ENCODE data around the gene LAMA4.

Gene LAMA4

DNA sequence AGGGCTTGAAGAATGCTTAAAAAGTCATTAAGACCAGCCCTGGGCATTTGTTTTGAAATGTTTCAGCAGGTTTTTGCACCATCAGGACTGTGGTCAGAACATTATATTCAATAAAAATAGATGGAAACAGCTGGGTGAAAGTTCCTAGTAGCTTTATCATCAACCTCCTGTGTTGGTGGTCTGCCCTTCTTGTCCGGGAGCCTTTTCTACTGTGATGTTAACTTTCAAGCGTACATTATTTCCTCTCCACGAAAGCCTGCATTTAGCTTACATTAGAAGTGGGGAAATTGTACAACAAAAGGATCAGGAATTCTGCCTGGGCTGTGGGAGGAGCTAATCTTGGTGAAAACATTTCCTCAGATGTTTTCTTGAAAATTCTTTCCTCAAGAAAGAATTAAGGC, 71.1 kb downstream of the LAMA4 start:
- DNase-seq = no peak

- no peak for DNase-seq
Observed at GRCh38 chr6:112181130-112181529, 73.2 kb downstream of the LAMA4 start.

- DNase-seq = peak; percentile 94
Observed at GRCh38 chr6:112180095-112180820, 74.1 kb downstream of the LAMA4 start.

- DNase-seq = no peak
Observed at GRCh38 chr6:112179631-112180030, 74.7 kb downstream of the LAMA4 start.

DNA sequence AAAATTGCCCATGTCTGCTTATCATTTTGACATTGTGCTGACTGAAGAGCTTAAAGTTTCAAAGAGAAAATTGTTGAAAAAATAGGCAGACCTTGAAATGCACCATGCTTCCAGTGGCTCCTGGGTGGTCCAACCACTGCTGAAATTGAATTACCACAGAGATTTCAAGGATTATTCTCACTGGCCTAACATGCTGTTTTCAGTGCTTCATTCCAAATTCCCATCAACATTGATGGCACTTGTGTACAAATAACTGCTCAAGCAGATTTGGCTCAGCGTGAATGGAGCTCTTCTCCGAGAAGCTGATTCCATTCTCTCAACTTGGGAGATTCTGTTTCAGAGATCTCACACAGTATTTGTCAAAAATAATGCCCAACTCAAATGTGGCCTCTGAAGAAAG, 75.5 kb downstream of the LAMA4 start:
- DNase-seq = no peak

DNA sequence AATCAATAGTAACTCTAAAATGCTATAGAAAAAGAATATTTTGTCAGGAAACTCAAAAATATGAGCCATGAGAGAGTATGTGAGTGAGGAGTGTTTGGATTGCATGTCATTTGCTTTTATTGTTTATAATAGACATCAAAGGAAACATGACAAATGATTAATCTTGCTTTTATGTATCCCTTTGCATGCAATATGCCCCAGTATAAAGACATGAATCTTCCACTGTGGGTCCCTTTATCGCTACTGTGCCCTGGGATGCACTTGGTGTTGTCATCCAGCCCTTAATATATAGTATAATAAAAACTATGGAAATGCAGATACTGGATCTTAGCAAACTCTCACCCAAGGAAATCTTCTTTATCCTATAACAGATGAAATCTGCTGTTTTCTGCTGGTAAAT, 77.3 kb downstream of the LAMA4 start:
- DNase-seq = no peak

GRCh38 chr6:112176175-112176574, 78.2 kb downstream of the LAMA4 start:
- DNase-seq = peak; percentile 10

- DNase-seq = no peak
Observed at GRCh38 chr6:112173221-112173804, 81.1 kb downstream of the LAMA4 start.

GRCh38 chr6:112172540-112172939, 81.8 kb downstream of the LAMA4 start:
- no peak for DNase-seq

DNA sequence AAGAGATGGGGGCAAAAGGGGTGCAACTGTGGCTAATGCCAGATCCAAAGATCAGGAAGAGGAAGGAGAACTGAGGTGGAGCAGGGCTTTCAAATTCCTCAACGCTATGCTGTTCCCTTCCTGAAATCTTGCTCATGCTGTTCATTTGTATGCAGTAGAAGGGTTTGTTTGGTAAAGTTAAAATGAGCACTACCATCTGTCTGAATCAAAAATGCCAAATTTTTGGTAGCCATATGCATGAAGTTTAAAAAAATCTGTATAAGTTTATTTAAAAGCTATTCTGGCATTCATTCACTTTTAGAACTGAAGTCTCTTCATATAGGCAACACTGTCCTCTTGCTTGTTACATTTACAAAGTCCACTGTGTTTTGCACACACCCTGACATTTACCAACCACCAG, 84.8 kb downstream of the LAMA4 start:
- no peak for DNase-seq

GRCh38 chr6:112163295-112164257, 90.8 kb downstream of the LAMA4 start:
- peak; percentile 84 for DNase-seq

DNA sequence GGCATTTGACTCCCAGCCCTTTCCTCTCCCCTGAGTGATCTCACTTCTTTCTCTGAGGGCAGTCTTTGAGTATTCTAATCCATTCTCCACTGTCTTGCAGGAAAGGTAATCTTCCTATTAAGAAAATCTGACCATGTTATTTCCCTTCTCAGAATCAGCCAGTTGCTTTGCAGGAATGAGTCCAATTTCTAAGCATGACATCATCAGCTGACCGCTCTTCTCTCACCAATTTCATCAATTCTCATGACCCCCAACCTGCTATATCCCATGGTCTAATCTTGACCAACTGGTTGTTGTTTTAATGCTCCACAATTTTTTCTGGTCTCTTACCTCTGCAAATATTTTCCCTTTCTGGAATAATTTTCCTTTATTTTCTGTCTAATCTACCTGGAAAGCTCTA, 93.6 kb downstream of the LAMA4 start:
- DNase-seq = no peak

- no peak for DNase-seq
Observed at GRCh38 chr6:112156668-112157067, 97.7 kb downstream of the LAMA4 start.

DNA sequence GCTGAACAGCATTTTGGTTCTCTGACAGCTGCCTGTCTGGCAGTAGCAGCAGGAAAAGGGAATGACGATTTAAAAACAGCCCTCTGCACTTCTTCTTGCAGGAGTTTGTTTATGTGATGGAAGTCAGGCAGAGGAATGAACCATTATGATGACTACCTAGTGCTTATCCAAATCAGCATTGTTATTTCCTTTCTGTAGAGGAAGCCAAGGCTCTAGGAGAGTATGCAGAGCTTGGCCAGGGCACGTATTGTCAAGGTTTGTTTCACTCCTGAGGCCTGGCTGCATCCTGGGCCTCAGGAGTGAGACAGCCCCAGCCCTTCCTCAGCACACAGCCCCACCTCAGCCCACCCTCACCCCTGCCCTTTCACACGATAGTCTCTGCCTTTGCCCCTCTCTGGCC, 98.5 kb downstream of the LAMA4 start:
- no peak for DNase-seq

- DNase-seq = no peak
Observed at GRCh38 chr6:112154711-112155110, 99.7 kb downstream of the LAMA4 start.

GRCh38 chr6:112153926-112154607, 100.3 kb downstream of the LAMA4 start:
- DNase-seq = no peak

- DNase-seq = no peak
Observed at GRCh38 chr6:112150363-112150762, 104.0 kb downstream of the LAMA4 start.

- DNase-seq = no peak
Observed at GRCh38 chr6:112149719-112150263, 104.6 kb downstream of the LAMA4 start.

DNA sequence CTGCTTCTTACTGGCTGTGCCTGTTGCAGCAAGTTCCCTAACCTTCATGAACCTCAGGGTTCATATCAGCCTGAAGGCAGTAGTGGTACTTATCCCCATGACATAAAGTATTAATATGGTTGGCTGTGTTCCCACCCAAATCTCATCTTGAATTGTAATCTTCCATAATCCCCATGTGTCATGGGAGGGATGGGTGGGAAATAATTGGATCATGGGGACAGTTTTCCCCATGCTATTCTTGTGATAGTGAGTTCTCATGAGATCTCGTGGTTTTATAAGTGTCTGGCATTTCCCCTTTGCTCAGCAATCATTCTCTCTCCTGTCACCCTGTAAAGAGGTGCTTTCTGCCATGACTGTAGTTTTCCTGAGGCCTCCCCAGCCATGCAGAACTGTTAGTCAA, 105.1 kb downstream of the LAMA4 start:
- DNase-seq = no peak

GRCh38 chr6:112148103-112148502, 106.3 kb downstream of the LAMA4 start:
- no peak for DNase-seq

- no peak for DNase-seq
Observed at GRCh38 chr6:112145080-112145573, 109.2 kb downstream of the LAMA4 start.

DNA sequence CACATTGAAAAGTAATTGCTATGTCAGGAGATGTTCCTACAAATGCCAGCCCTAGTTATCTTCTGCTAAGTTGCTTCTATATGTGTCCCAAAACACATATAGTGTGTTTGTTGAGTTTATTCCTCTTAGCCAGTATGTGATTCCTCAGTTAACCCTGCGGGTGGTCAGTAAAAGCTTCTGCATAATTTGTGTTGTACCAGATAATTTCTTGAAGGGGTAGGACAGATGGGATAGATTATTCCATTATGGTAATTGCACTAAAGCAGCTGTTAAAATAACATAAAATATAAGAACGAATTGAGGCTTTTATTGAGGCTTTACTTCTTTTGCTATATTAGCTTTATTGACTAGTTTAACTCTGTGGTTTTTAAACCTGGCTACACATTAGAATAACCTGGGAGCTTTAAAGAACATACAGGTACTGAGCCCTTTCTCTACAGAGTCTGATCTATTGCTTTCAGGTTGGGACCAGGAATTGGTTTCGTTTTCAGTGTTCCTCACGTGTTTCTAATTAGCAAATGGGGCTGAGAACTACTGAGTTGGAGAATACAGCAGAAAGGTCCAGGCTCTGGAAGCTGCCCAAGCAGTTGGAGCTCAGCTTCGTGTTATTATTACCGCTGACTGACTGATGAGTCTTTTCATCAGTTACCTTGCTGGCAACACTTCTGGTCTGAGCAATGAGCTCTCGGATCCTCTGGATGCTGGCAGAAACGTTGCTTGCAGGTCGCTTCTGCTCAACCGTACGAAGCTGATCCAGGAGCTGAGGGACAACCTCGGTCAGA, 110.0 kb downstream of the LAMA4 start:
- DNase-seq = no peak

All from hematopoietic multipotent progenitor cell treated with erythropoietin and hydrocortisone succinate and interleukin-3 and kit ligand, for 4 days (in vitro differentiated cells).